Left ventricle myocardium inferior (tissue), 1 donor: ENCODE measurements around the gene PTPN14. TPM values are rescaled to one million over a fixed set of nuclear protein-coding genes. Genes with fewer than 3 reads are reported as not detected.

ENCODE experiments used
- DNase-seq: peaks from one replicate; pipeline ENCODE4 v3.0.0-alpha.2; 2020
- H3K27ac ChIP-seq: fragments of 200-600 bp; replicated peaks from 2 replicates; pipeline ENCODE4 v1.8.0; 2021
- H3K27me3 ChIP-seq: fragments of 200-600 bp; 2 replicates; pipeline ENCODE4 v1.8.0; 2021; ENCODE audit warnings: low read depth
- H3K36me3 ChIP-seq: fragments of 200-600 bp; 2 replicates; pipeline ENCODE4 v1.8.0; 2021
- H3K4me1 ChIP-seq: fragments of 200-600 bp; 2 replicates; pipeline ENCODE4 v1.8.0; 2021
- H3K4me3 ChIP-seq: fragments of 200-600 bp; 2 replicates; pipeline ENCODE4 v1.8.0; 2021; ENCODE audit warnings: mild to moderate bottlenecking, moderate library complexity
- H3K9me3 ChIP-seq: fragments of 200-600 bp; replicated peaks from 2 replicates; pipeline ENCODE4 v1.8.0; 2021
- CTCF ChIP-seq: fragments of 200-600 bp; IDR thresholded peaks from 2 replicates; pipeline ENCODE4 v1.8.0; 2021; ENCODE audit warnings: antibody characterized with exemption, mild to moderate bottlenecking, borderline replicate concordance
- intact Hi-C: fragments of 100-400 bp; cut with micrococcal nuclease; formaldehyde crosslinking; loops from one replicate; pipeline ENCODE4 v1.11.0; 2022
- total RNA-seq: library from RNA; stranded (reverse); fragmentation: NEBNext Ultra II Directional; extraction: Animal tissue kit (Norgen Biotek cat#: 25700); gene quantifications from one replicate; pipeline ENCODE4 v1.2.1, GENCODE V29; 2021
- donor health status: DM: no; HTN: yes; CAD: no; lungs with severe emphysema.

The PTPN14 gene
- total RNA-seq, 1 donor from 2014 or later, result 32.5 TPM

GRCh38 chr1:214475746-214476145 lies 75.7 kb downstream of the PTPN14 start:
- Histone ChIP-seq H3K27me3 (no peaks in the 10 kb centered on the region), H3K4me3 (no peak overlapping the region), H3K27ac (no peak overlapping the region), H3K9me3 (no peaks in the 10 kb centered on the region), H3K4me1 (peaks cover 41% of the 10 kb centered on the region), H3K36me3 (no peaks in the 10 kb centered on the region)
- DNase-seq, result no peak
- intact Hi-C loops, result no loop called here
- no peak for TF ChIP-seq CTCF

GRCh38 chr1:214475331-214475730 lies 76.1 kb downstream of the PTPN14 start:
- intact Hi-C loops, result no loop called here
- Histone ChIP-seq H3K9me3 (no peaks in the 10 kb centered on the region), H3K36me3 (no peaks in the 10 kb centered on the region), H3K27me3 (no peaks in the 10 kb centered on the region), H3K4me3 (no peak overlapping the region), H3K4me1 (peaks cover 41% of the 10 kb centered on the region), H3K27ac (no peak overlapping the region)
- no peak for TF ChIP-seq CTCF
- DNase-seq, result no peak

GRCh38 chr1:214474467-214474866 lies 76.9 kb downstream of the PTPN14 start:
- no peak for DNase-seq
- no peaks in the 10 kb centered on the region for H3K27me3 ChIP-seq
- no peak overlapping the region for H3K27ac ChIP-seq
- TF ChIP-seq CTCF, result no peak
- no peak overlapping the region for H3K4me3 ChIP-seq
- no peaks in the 10 kb centered on the region for H3K36me3 ChIP-seq
- H3K9me3 ChIP-seq, result no peaks in the 10 kb centered on the region
- intact Hi-C loops, result no loop called here
- H3K4me1 ChIP-seq, result peaks cover 41% of the 10 kb centered on the region

GRCh38 chr1:214473862-214474261 lies 77.5 kb downstream of the PTPN14 start:
- no peak overlapping the region for H3K27ac ChIP-seq
- intact Hi-C loops, result no loop called here

GRCh38 chr1:214473387-214473786 lies 78.0 kb downstream of the PTPN14 start:
- Histone ChIP-seq H3K27ac (no peak overlapping the region), H3K36me3 (no peaks in the 10 kb centered on the region), H3K4me1 (peaks cover 46% of the 10 kb centered on the region), H3K9me3 (no peaks in the 10 kb centered on the region), H3K27me3 (no peaks in the 10 kb centered on the region), H3K4me3 (no peak overlapping the region)
- intact Hi-C loops, result no loop called here
- TF ChIP-seq CTCF, result no peak
- DNase-seq, result no peak

More at GRCh38 chr1:214473862-214474261, 77.5 kb downstream of the PTPN14 start:
- Histone ChIP-seq H3K4me3 (no peak overlapping the region), H3K4me1 (peaks cover 45% of the 10 kb centered on the region), H3K36me3 (no peaks in the 10 kb centered on the region), H3K27me3 (no peaks in the 10 kb centered on the region), H3K9me3 (no peaks in the 10 kb centered on the region)
- no peak for TF ChIP-seq CTCF
- DNase-seq, result no peak

GRCh38 chr1:214472364-214472763 lies 79.0 kb downstream of the PTPN14 start:
- Histone ChIP-seq H3K4me3 (no peak overlapping the region), H3K36me3 (no peaks in the 10 kb centered on the region), H3K27ac (no peak overlapping the region), H3K27me3 (no peaks in the 10 kb centered on the region), H3K9me3 (no peaks in the 10 kb centered on the region), H3K4me1 (peaks cover 38% of the 10 kb centered on the region)
- intact Hi-C loops, result no loop called here
- DNase-seq, result no peak
- no peak for TF ChIP-seq CTCF
